ENCODE results near the gene PIK3C2G.

Gene PIK3C2G

GRCh38 chr12:18419311-18419710 lies 158.0 kb downstream of the PIK3C2G start:
- DNase-seq (ENCODE audit: low spot score): no peak

GRCh38 chr12:18421867-18422266 lies 160.5 kb downstream of the PIK3C2G start:
- no peak for DNase-seq (ENCODE audit: low spot score)

- DNase-seq (ENCODE audit: low spot score): no peak
Measured at GRCh38 chr12:18422871-18423270, 161.6 kb downstream of the PIK3C2G start.

GRCh38 chr12:18424857-18425256 lies 163.5 kb downstream of the PIK3C2G start:
- DNase-seq (ENCODE audit: low spot score): no peak

- no peak for DNase-seq (ENCODE audit: low spot score)
Measured at GRCh38 chr12:18427520-18427919, 166.2 kb downstream of the PIK3C2G start.

GRCh38 chr12:18428416-18428815 lies 167.1 kb downstream of the PIK3C2G start:
- no peak for DNase-seq (ENCODE audit: low spot score)

- DNase-seq (ENCODE audit: low spot score): no peak
Measured at GRCh38 chr12:18429366-18429765, 168.0 kb downstream of the PIK3C2G start.

- no peak for DNase-seq (ENCODE audit: low spot score)
Measured at GRCh38 chr12:18430425-18431048, 169.2 kb downstream of the PIK3C2G start.

- DNase-seq (ENCODE audit: low spot score): no peak
Measured at GRCh38 chr12:18431771-18432170, 170.5 kb downstream of the PIK3C2G start.

GRCh38 chr12:18432206-18432605 lies 170.9 kb downstream of the PIK3C2G start:
- DNase-seq (ENCODE audit: low spot score): no peak

- DNase-seq (ENCODE audit: low spot score): no peak
Measured at GRCh38 chr12:18436170-18436569, 174.9 kb downstream of the PIK3C2G start.

GRCh38 chr12:18439541-18439940 lies 178.2 kb downstream of the PIK3C2G start:
- DNase-seq (ENCODE audit: low spot score): no peak

- no peak for DNase-seq (ENCODE audit: low spot score)
Measured at GRCh38 chr12:18443768-18444437, 182.6 kb downstream of the PIK3C2G start.

GRCh38 chr12:18446061-18446644 lies 184.8 kb downstream of the PIK3C2G start:
- no peak for DNase-seq (ENCODE audit: low spot score)

GRCh38 chr12:18454330-18454729 lies 193.0 kb downstream of the PIK3C2G start:
- DNase-seq (ENCODE audit: low spot score): no peak

GRCh38 chr12:18456344-18456743 lies 195.0 kb downstream of the PIK3C2G start:
- DNase-seq (ENCODE audit: low spot score): no peak

- DNase-seq (ENCODE audit: low spot score): no peak
Measured at GRCh38 chr12:18457362-18457761, 196.0 kb downstream of the PIK3C2G start.

GRCh38 chr12:18461758-18462157 lies 200.4 kb downstream of the PIK3C2G start:
- no peak for DNase-seq (ENCODE audit: low spot score)

- DNase-seq (ENCODE audit: low spot score): no peak
Measured at GRCh38 chr12:18462442-18462841, 201.1 kb downstream of the PIK3C2G start.

- no peak for DNase-seq (ENCODE audit: low spot score)
Measured at GRCh38 chr12:18467620-18468245, 206.4 kb downstream of the PIK3C2G start.

- DNase-seq (ENCODE audit: low spot score): no peak
Measured at GRCh38 chr12:18468246-18469075, 207.1 kb downstream of the PIK3C2G start.

GRCh38 chr12:18470251-18470650 lies 208.9 kb downstream of the PIK3C2G start:
- no peak for DNase-seq (ENCODE audit: low spot score)
